ENCODE results near the gene TBC1D21.
A peak's percentile ranks its signal among the peaks of the same experiment; 100 is the strongest.

The TBC1D21 gene

DNA sequence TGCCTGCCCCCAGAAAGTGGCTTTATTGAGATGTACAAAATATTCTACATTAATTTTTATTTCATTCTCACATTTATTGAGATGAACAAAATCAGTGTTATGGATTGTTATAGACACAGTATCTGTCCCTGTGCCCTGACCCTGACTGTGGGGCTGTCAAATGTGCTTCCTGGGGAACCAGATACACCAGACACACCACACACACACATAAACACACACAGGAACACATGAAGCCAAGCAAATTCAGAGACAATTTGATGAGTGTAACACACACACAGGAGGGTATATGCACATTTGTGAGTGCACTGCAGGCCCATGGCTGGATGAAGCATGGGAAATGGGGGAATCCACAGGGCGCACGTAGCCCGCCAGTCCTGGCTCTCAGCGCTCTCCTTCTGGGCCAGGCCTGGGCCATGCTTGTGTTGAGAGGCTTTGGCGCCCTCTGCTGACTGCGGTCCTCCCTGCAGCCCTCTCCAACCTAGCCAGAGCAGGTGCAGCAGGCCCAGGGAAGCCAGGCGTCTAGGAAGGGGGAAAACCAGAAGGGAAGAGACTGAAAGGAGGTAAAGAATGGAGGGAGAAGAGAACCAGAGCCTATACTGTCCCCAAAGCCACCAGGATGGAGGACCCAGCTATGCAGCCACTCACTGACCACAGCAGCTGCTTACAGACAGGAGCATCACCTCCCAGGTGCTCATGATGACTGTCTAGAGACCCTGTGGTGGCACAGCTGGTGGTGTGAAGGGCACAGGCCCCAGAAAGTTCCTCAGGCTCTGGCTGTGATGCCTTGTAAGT, 34.9 kb downstream of the TBC1D21 start:
- peak; percentile 46 for DNase-seq (ENCODE audit: low read depth, low spot score)

DNA sequence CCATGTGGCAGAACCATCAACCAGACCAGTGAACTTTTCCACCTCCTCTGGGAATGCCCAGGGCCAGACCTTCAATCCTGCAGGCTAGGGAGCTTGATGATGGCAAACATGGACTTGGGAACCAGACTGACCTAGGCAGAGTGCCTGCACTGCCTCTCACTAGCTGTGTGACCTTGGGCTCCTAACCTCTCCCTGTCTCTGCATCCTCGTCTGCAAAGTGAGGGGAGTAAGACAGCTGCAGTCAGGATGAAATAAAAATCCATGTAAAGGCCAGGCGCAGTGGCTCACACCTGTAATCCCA, 35.4 kb downstream of the TBC1D21 start:
- no peak for DNase-seq (ENCODE audit: low read depth, low spot score)

DNA sequence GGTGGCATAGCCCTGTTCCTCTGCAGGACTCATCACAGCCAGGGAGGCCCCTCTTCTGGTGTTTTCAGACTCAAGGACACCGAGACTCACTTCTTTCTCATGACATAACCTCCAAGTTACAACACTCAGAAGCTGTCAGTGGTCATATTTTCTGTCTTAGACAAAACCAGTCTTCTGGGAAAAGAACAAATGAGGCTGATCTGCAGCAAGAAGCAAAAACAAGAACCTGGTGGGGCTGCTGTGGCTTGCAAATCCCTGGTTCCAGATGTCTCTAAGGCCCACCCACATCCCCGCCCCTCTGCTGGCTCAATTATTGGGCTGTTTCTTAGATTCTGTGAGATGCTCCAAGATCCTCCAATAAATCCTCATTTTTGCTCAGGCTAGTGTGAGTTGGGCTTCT, 36.3 kb downstream of the TBC1D21 start:
- no peak for DNase-seq (ENCODE audit: low read depth, low spot score)

- no peak for DNase-seq (ENCODE audit: low read depth, low spot score)
Measured at GRCh38 chr15:73910522-73911303, 37.3 kb downstream of the TBC1D21 start.

DNA sequence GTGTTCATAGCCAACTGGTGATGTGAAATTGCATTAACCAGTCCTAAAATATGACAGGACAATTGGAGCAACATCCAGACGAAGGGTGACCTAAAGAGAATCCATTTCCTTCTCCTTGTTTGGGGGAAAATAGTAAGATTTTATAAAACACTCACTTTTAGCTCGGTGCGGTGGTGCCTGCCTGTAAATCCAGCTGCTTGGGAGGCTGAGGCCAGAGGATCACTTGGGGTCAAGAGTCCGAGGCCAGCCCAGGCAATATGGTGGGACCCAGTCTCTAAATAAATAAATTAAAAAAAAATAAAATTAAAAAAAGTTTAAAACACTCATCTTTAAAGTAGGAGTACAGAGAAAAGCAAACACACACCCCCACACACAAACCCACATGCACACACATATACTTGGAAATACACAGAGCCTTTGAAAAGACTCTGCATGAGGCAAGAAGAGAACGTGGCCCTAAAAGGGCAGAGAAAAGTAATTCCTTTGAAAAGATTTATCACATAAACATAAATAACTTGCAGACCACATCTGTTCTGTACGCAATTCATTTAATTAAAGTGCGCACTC, 38.7 kb downstream of the TBC1D21 start:
- DNase-seq (ENCODE audit: low read depth, low spot score), result no peak

DNA sequence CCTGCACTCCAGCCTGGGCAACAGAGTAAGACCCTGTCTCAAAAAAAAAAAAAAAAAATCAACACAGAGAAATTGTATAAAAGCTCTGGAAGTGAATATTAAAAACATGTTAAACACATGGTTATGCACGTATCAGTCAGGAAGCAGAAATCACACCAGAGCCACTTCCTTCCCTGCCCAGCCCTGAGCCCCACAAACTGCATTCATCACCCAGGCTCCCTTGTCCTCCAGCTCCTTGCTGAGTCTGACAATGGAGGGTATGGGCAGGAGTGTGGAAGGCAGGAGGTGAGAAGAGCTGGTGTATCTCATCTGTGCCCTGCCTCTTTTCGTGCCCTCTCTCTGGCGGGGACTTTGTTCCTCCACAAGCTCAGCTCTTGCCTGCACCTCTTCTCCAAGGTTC, 40.8 kb downstream of the TBC1D21 start:
- DNase-seq (ENCODE audit: low read depth, low spot score), result no peak

GRCh38 chr15:73915082-73915481, 41.7 kb downstream of the TBC1D21 start:
- no peak for DNase-seq (ENCODE audit: low read depth, low spot score)

DNA sequence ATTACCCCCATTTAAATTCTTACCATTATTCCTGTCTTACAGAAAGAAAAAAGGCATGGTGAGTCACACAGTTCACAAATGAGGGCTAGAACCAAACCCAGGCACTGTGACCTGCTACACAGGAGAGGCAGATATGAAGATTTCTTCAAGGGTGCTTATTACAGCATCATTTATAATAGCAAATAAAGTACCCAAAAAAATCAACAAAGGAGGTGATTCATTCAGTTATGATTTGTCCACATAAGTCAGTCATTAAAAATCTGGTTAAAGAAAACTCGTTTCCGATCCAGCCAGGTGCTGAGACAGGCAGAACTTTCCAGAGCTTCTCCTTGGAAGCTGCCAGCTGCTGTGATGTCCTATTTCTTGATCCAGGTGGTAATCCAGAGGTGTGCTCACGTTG, 45.4 kb downstream of the TBC1D21 start:
- DNase-seq (ENCODE audit: low read depth, low spot score), result no peak

DNA sequence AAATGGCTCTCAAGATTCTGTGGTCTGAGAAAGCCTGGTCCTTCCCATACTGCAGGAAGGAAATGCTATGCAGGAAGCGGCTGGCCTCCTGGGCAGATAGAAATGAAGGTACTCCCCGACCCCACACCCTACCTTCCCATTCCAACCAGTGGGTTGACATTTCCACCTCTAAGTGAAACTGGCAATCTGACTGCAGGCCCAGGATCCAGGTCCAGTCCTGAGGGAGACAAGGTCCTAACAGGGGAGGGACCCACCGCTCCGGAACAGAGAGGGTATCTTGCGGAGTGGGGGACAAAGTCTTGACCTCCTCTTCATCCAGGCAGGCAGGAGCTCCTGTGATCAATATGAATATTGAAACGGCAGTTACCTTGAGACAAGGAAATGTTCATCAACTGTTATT, 46.3 kb downstream of the TBC1D21 start:
- DNase-seq (ENCODE audit: low read depth, low spot score), result no peak

DNA sequence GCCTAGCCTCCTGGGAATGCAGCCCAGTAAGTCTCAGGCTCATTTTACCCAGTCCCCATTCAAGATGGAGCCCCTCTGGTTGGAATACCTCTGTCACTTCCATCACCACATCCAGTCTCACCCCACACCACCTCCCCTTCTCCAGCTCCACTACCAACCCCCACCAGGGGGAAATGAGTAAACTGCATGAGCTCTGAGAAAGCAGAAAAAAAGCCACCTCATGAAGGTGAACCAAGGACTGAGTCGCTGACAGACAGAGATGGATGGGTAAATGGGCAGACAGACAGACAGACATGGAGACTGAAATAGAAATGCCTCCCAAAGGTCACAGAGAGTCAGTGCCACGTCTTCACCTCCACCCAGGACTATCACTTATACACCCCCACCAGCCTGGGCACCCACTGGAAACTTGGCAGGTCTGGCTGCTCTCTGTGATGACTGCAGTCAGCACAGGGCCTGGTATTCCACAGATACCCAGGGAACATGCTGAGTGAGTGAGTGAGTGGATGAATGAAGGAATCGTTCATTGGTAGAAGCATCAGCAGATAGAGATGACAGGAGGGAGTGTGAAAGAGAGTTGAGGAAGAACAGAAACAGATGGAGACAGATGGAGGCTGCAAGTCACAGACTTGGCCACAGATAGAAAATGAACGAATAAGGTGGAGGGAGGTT, 48.0 kb downstream of the TBC1D21 start:
- DNase-seq (ENCODE audit: low read depth, low spot score), result no peak

GRCh38 chr15:73922186-73923151, 49.1 kb downstream of the TBC1D21 start:
- no peak for DNase-seq (ENCODE audit: low read depth, low spot score)

- DNase-seq (ENCODE audit: low read depth, low spot score), result no peak
Measured at GRCh38 chr15:73923156-73923487, 49.8 kb downstream of the TBC1D21 start.

GRCh38 chr15:73923488-73924164, 50.3 kb downstream of the TBC1D21 start:
- DNase-seq (ENCODE audit: low read depth, low spot score), result no peak

- DNase-seq (ENCODE audit: low read depth, low spot score), result no peak
Measured at GRCh38 chr15:73924171-73924921, 51.0 kb downstream of the TBC1D21 start.

DNA sequence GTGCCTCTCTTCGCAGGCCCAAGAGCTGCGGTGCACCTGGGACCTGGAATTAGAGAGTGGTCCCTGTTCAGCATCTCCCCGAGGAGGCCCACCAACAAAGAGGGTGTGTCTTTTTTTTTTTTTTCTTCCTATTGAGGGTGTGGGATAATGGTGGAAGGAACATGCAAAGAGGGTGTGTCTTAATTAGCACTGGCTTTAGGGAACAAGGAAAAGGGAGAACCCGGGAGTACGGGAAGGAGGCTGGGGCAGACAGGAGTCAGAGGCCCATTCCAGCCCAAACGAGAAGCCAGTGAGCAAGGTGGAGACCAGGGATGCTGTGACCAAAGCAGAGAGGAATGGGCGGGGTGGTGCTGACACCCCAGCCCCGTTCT, 52.5 kb downstream of the TBC1D21 start:
- no peak for DNase-seq (ENCODE audit: low read depth, low spot score)

- DNase-seq (ENCODE audit: low read depth, low spot score), result no peak
Measured at GRCh38 chr15:73926219-73927002, 53.0 kb downstream of the TBC1D21 start, which contains the start of gene LOXL1. Gene LOXL1 (plus strand): TSS chr15:73926462. CDS start chr15:73926784, 322 bp downstream.

GRCh38 chr15:73927003-73927475, 53.7 kb downstream of the TBC1D21 start:
- DNase-seq (ENCODE audit: low read depth, low spot score), result no peak

GRCh38 chr15:73927476-73928240, 54.3 kb downstream of the TBC1D21 start:
- DNase-seq (ENCODE audit: low read depth, low spot score), result peak; percentile 48

All from activated CD4-positive, CD25-positive, alpha-beta regulatory T cell treated with anti-CD3 and anti-CD28 coated beads, Interleukin-2, amount 50 U/mL, for 16 hours (primary cell).